Activated naive CD8-positive, alpha-beta T cell treated with anti-CD3 and anti-CD28 coated beads, Interleukin-2, amount 50 U/mL, for 16 hours (primary cell): Measurements from ENCODE around the gene DNER.

Experiments used
- DNase-seq: peaks from one replicate; pipeline ENCODE4 v3.0.0-alpha.2; 2020; ENCODE audit warnings: low read depth, low spot score

The DNER gene

GRCh38 chr2:229672021-229672420 is 42.3 kb downstream of the DNER start:
- no peak for DNase-seq

GRCh38 chr2:229669841-229670240 is 44.5 kb downstream of the DNER start:
- no peak for DNase-seq

- no peak for DNase-seq
These were observed 47.5 kb downstream of the DNER start for GRCh38 chr2:229666811-229667210.

- no peak for DNase-seq
These were observed 49.2 kb downstream of the DNER start for GRCh38 chr2:229665158-229665557.

- DNase-seq, result no peak
These were observed 52.9 kb downstream of the DNER start for GRCh38 chr2:229661478-229661877.

- DNase-seq, result no peak
These were observed 53.4 kb downstream of the DNER start for GRCh38 chr2:229660951-229661350.

GRCh38 chr2:229660391-229660790 is 54.0 kb downstream of the DNER start:
- no peak for DNase-seq

GRCh38 chr2:229658004-229658403 is 56.4 kb downstream of the DNER start:
- no peak for DNase-seq

GRCh38 chr2:229654437-229654836 is 59.9 kb downstream of the DNER start:
- DNase-seq, result no peak

- no peak for DNase-seq
These were observed 60.8 kb downstream of the DNER start for GRCh38 chr2:229653531-229653930.

GRCh38 chr2:229652796-229653195 is 61.6 kb downstream of the DNER start:
- no peak for DNase-seq

- no peak for DNase-seq
These were observed 63.5 kb downstream of the DNER start for GRCh38 chr2:229650901-229651300.

GRCh38 chr2:229650059-229650458 is 64.3 kb downstream of the DNER start:
- no peak for DNase-seq

GRCh38 chr2:229646186-229646723 is 68.1 kb downstream of the DNER start:
- no peak for DNase-seq

GRCh38 chr2:229642371-229642770 is 72.0 kb downstream of the DNER start:
- no peak for DNase-seq

GRCh38 chr2:229641676-229642075 is 72.7 kb downstream of the DNER start:
- no peak for DNase-seq

GRCh38 chr2:229640636-229641035 is 73.7 kb downstream of the DNER start:
- DNase-seq, result no peak

GRCh38 chr2:229636571-229636970 is 77.8 kb downstream of the DNER start:
- DNase-seq, result no peak

- no peak for DNase-seq
These were observed 79.0 kb downstream of the DNER start for GRCh38 chr2:229635371-229635680.

GRCh38 chr2:229634601-229635370 is 79.6 kb downstream of the DNER start:
- DNase-seq, result no peak

- no peak for DNase-seq
These were observed 80.8 kb downstream of the DNER start for GRCh38 chr2:229633556-229633955.

- no peak for DNase-seq
These were observed 85.3 kb downstream of the DNER start for GRCh38 chr2:229629039-229629438.

GRCh38 chr2:229627728-229628127 is 86.6 kb downstream of the DNER start:
- DNase-seq, result no peak
